K562 (cell line): ENCODE measurements around the gene PCSK1. TPM values are rescaled to one million over a fixed set of nuclear protein-coding genes. Genes with fewer than 3 reads are reported as not detected.

Experiments used
- ATAC-seq: fragments of 200-7000 bp; cut with Tn5 transposase; 3 replicates; pipeline ENCODE4 v1.9.1; 2020; ENCODE audit warnings: moderate library complexity
- BruUV-seq: library from RNA; stranded (reverse); fragments of 400-500 nt; replicated peaks from 2 replicates; lab custom pipeline; 2021; lab: Mats Ljungman, UMichigan
- CTCF ChIA-PET: fragments of 300-600 bp; formaldehyde crosslinking; extraction: SDS; loops from one replicate; lab custom pipeline; 2021; ENCODE audit warnings: low intra/inter-chr PET ratio; lab: Yijun Ruan, JAX
- POLR2A ChIA-PET: fragments of 300-600, 350-650 bp; sonication (Branson Sonifier 250); formaldehyde crosslinking; extraction: SDS; loops from one replicate; lab custom pipeline; 2021; ENCODE audit warnings: antibody characterized with exemption, inconsistent platforms; lab: Yijun Ruan, JAX
- DNase-seq, 4 experiments: peaks; one replicate each; pipeline versions ENCODE4 v3.0.0 to v3.0.0-alpha.2; 2011 to 2018; ENCODE audit warnings: low spot score in 3 of 4, mixed read lengths in 3 of 4; ENCODE audit errors: extremely low read depth in 1 of 4
- FAIRE-seq: peaks from 2 replicates; lab custom pipeline; 2011; peaks lifted over from hg19 to GRCh38; lab: Jason Lieb, UNC
- H2AFZ ChIP-seq: 2 replicates; pipeline ENCODE4 v1.6.0; 2011; ENCODE audit warnings: low read depth, low read length, control low read depth, inconsistent platforms
- H3K27ac ChIP-seq: fragments of 200-600 bp; 3 replicates; pipeline ENCODE4 v1.8.0; 2011; ENCODE audit warnings: low read depth, mild to moderate bottlenecking, control low read depth, inconsistent platforms, low read length, moderate library complexity, mixed read lengths; ENCODE audit errors: extremely low read depth
- H3K27me3 ChIP-seq, 2 experiments: fragments of 300-600 bp in 1 of 2; 2 replicates in 1 of 2; 3 replicates in 1 of 2; pipeline versions ENCODE4 v1.6.0 to v1.8.0; 2011; ENCODE audit warnings: inconsistent platforms in 2 of 2, low read length in 2 of 2, mild to moderate bottlenecking in 1 of 2, mixed read lengths in 1 of 2, moderate library complexity in 1 of 2; ENCODE audit not compliant: control insufficient read depth in 2 of 2, insufficient read depth in 2 of 2
- H3K36me3 ChIP-seq: fragments of 300-600 bp; 3 replicates; pipeline ENCODE4 v1.8.0; 2011; ENCODE audit warnings: mild to moderate bottlenecking, low read length, inconsistent platforms; ENCODE audit not compliant: control insufficient read depth, insufficient read depth
- H3K4me1 ChIP-seq, 2 experiments: fragments of 200-600 bp in 1 of 2; replicated peaks in 1 of 2; 2 replicates in 1 of 2; 3 replicates in 1 of 2; pipeline versions ENCODE4 v1.5.1 to v1.8.0; 2011; ENCODE audit warnings: inconsistent platforms in 2 of 2, low read length in 2 of 2, mild to moderate bottlenecking in 1 of 2, mixed read lengths in 1 of 2, moderate library complexity in 1 of 2; ENCODE audit not compliant: control insufficient read depth in 2 of 2, insufficient read depth in 2 of 2
- H3K4me2 ChIP-seq: 2 replicates; pipeline ENCODE4 v1.6.1; 2011; ENCODE audit warnings: low read length, control low read depth, inconsistent platforms, mixed read lengths; ENCODE audit not compliant: insufficient read depth
- H3K4me3 ChIP-seq: fragments of 200-600 bp; sonication (generic), shearing (Covaris generic); 2 replicates; pipeline ENCODE4 v1.5.1; 2016; ENCODE audit warnings: control low read depth, inconsistent platforms
- H3K79me2 ChIP-seq: fragments of 200-600 bp; 3 replicates; pipeline ENCODE4 v1.8.0; 2011; ENCODE audit warnings: low read length, inconsistent platforms; ENCODE audit not compliant: control insufficient read depth, insufficient read depth
- H3K9ac ChIP-seq, 2 experiments: 2 replicates each; pipeline versions ENCODE4 v1.6.0 to v1.6.1; 2011; ENCODE audit warnings: low read depth in 2 of 2, low read length in 2 of 2, control low read depth in 1 of 2, inconsistent platforms in 1 of 2, mild to moderate bottlenecking in 1 of 2, mixed read lengths in 1 of 2; ENCODE audit not compliant: insufficient read depth in 1 of 2
- H3K9me1 ChIP-seq: one replicate; pipeline ENCODE4 v1.6.0; 2011; ENCODE audit warnings: inconsistent platforms, mild to moderate bottlenecking, low read length, moderate library complexity; ENCODE audit not compliant: control insufficient read depth, insufficient read depth
- H3K9me3 ChIP-seq: replicated peaks from 2 replicates; pipeline ENCODE4 v1.5.1; 2011; ENCODE audit warnings: low read depth, low read length, inconsistent platforms; ENCODE audit not compliant: control insufficient read depth, insufficient read depth
- H4K20me1 ChIP-seq: replicated peaks from 2 replicates; pipeline ENCODE4 v1.6.1; 2011; ENCODE audit warnings: low read length, inconsistent platforms, mixed read lengths; ENCODE audit not compliant: control insufficient read depth, insufficient read depth
- AFF1 ChIP-seq, 2 experiments: fragments of 450-650 bp; IDR thresholded peaks; 2 replicates each; pipeline ENCODE4 v1.6.1; 2018; ENCODE audit warnings: mild to moderate bottlenecking in 2 of 2, low read depth in 1 of 2; ENCODE audit not compliant: partially characterized antibody in 2 of 2
- ARID1B ChIP-seq: fragments of 450-650 bp; IDR thresholded peaks from 2 replicates; pipeline ENCODE4 v1.6.1; 2016; ENCODE audit warnings: antibody characterized with exemption, mild to moderate bottlenecking, inconsistent platforms
- ATF4 ChIP-seq: fragments of 450-650 bp; formaldehyde crosslinking; IDR thresholded peaks from 2 replicates; pipeline ENCODE4 v1.4.0; 2022; ENCODE audit warnings: mild to moderate bottlenecking, moderate library complexity
- CHD2 ChIP-seq: IDR thresholded peaks from 2 replicates; pipeline ENCODE4 v1.6.1; 2011; ENCODE audit warnings: low read depth, low read length
- DNMT1 ChIP-seq: fragments of 450-650 bp; IDR thresholded peaks from 2 replicates; pipeline ENCODE4 v1.6.1; 2016; ENCODE audit warnings: antibody characterized with exemption, mild to moderate bottlenecking
- ELF2 ChIP-seq: fragments of 250-450 bp; sonication (Bioruptor Pico); IDR thresholded peaks from 2 replicates; pipeline ENCODE4 v1.5.0; 2021; ENCODE audit warnings: mild to moderate bottlenecking
- MLX ChIP-seq, 2 experiments: fragments of 450-650 bp in 1 of 2; sonication (generic) in 1 of 2; formaldehyde crosslinking; conservative IDR thresholded peaks; 2 replicates each; pipeline versions ENCODE4 v1.4.0 to v1.8.1; 2020 to 2022; ENCODE audit warnings: mild to moderate bottlenecking in 1 of 2, missing genetic modification reagents in 1 of 2
- MYC ChIP-seq, 2 experiments: fragments of 250-450 bp in 1 of 2; sonication (Bioruptor Pico) in 1 of 2; IDR thresholded peaks; 2 replicates each; pipeline versions ENCODE4 v1.5.1 to v1.6.1; 2012 to 2021; ENCODE audit warnings: low read depth in 2 of 2, borderline replicate concordance in 1 of 2, improper control_type of control experiment in 1 of 2, low read length in 1 of 2, mild to moderate bottlenecking in 1 of 2, moderate library complexity in 1 of 2
- NRF1 ChIP-seq, 2 experiments: fragments of 450-650 bp; IDR thresholded peaks in 1 of 2; conservative IDR thresholded peaks in 1 of 2; 2 replicates each; pipeline ENCODE4 v1.6.1; 2014; ENCODE audit warnings: mild to moderate bottlenecking in 2 of 2
- SFPQ ChIP-seq: fragments of 200-400 bp; formaldehyde crosslinking; IDR thresholded peaks from 2 replicates; pipeline ENCODE4 v1.6.1; 2017; ENCODE audit warnings: mild to moderate bottlenecking, low read depth, low read length, moderate library complexity
- SUPT5H ChIP-seq: fragments of 450-650 bp; IDR thresholded peaks from 2 replicates; pipeline ENCODE4 v1.6.1; 2016
- TAF9B ChIP-seq: fragments of 450-650 bp; IDR thresholded peaks from 2 replicates; pipeline ENCODE4 v1.6.1; 2018; ENCODE audit warnings: mild to moderate bottlenecking; ENCODE audit not compliant: partially characterized antibody
- ZBTB1 ChIP-seq: sonication (generic); formaldehyde crosslinking; IDR thresholded peaks from 2 replicates; pipeline ENCODE4 v1.8.1; 2023; ENCODE audit warnings: missing genetic modification reagents, low read depth, mild to moderate bottlenecking, borderline replicate concordance
- WGBS: fragments of 100-300 bp; shearing (Covaris generic); methylation state at CpG from one replicate; pipeline ENCODE4 v1.1.6; 2016; ENCODE audit warnings: low coverage, mixed read lengths; ENCODE audit not compliant: insufficient coverage; ENCODE audit errors: missing lambda C conversion rate; 5-methylcytosine and 5-hydroxymethylcytosine counted together
- in situ Hi-C: fragments of 300-500 bp; cut with MboI; formaldehyde crosslinking; loops from 4 replicates; pipeline ENCODE4 v1.15.0; 2018; ENCODE audit warnings: inconsistent platforms, mixed read lengths
- intact Hi-C: fragments of 100-400 bp; cut with micrococcal nuclease; formaldehyde crosslinking; loops from 2 replicates; pipeline ENCODE4 v1.14.2; 2022
- polyA plus RNA-seq, 8 experiments: library from polyadenylated mRNA; depleted of rRNA in 4 of 8; stranded (reverse) in 5 of 8; unstranded in 3 of 8; fragments of >200 nt; fragmentation: Nextera tagmentation in 2 of 8; fragmentation: Illumina TruSeq in 1 of 8; extraction: Ambion mirVana in 2 of 8; extraction: Trizol in 1 of 8; gene quantifications; 2 replicates each; pipeline versions ENCODE4 v1.2.1 to v1.2.3, GENCODE V29; 2011 to 2014; ENCODE audit warnings: inconsistent platforms in 1 of 8, missing spikeins in 1 of 8
- total RNA-seq, 7 experiments: library from RNA; depleted of rRNA in 6 of 7; stranded (reverse); fragments of >200 nt in 6 of 7; fragmentation: Illumina TruSeq in 2 of 7; extraction: Trizol in 2 of 7; gene quantifications; 2 replicates each; pipeline versions ENCODE4 v1.2.1 to v1.2.3, GENCODE V29; 2011 to 2021; ENCODE audit warnings: low replicate concordance in 1 of 7

PCSK1 gene
- total and polyA plus RNA-seq, 9 of the 15 experiments (the other 6 are each of a cell fraction or from before 2014, with no cell fraction given), result not detected

DNA sequence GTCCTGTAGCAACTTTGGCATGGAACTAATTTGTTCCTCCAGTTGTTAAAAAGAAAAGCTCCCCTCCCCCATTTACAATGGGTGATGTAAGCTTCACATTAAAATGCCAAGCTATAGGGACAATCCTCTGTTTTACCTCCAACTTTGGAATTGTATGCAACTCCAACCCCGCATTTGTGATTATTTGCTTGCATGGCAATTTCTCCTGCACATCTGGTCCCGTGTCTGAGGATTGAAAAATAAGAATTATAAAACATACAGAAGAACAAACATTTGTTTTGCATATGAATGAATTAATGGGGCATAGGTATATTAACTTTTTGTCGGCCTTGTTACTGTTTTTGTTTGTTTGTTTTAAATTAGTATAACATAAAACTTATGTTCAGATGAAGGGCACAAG is 17.2 kb downstream of the PCSK1 start (continued):
- TF ChIP-seq SUPT5H (no peak), MLX (CRISPR knock-in tag; conservative IDR thresholded peaks at IDR 0.05) (no peak), ARID1B (no peak), MYC (IDR thresholded peaks at IDR 0.05; ENCODE audit: low read depth, low read length) (no peak), MYC (CRISPR knock-in tag; IDR thresholded peaks at IDR 0.05; ENCODE audit: borderline replicate concordance, low read depth) (no peak), TAF9B (no peak), ATF4 (CRISPR knock-in tag) (no peak), ZBTB1 (CRISPR knock-in tag) (no peak)

DNA sequence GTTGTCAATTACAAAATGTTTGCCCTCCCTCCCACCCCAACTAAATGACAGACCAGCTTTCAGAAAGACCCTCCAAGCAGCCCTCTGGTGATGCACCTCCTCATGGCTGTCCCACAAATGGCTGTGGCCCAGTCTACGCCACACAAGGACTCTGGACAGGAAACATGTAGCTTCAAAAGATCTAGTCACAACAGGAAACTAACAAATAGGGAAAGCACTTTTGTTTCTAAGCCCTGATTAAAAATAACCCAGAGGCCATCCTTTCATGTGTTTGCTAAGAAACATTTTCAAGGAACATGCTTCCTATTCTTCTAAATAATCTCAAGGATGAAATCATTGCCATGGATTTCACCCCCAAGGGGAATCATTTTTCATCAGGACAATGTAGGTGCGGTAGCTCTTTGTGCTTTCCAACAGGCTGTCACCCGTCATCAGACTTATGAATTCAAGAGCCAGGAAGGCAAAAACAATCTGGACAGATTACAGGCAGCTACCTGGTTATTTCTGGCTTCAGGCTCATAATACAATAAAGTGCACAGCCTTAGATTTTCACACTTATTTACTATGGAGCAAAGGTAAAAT is 20.1 kb downstream of the PCSK1 start:
- BruUV-seq, result no TSS peak
- TF ChIP-seq SFPQ (no peak), AFF1 (IDR thresholded peaks at IDR 0.05; ENCODE audit: low read depth in 1 of 2, partially characterized antibody in 2 of 2) (no peak), CHD2 (no peak), ELF2 (no peak), NRF1 (conservative IDR thresholded peaks at IDR 0.05 in 1 of 2, IDR thresholded peaks at IDR 0.05 in 1 of 2) (no peak), DNMT1 (no peak)

More for the DNA sequence above, 20.1 kb downstream of the PCSK1 start:
- in situ Hi-C loops (no loop called here), intact Hi-C loops (no loop called here)
- ATAC-seq, result no peak
- Histone ChIP-seq H3K4me3 (no peak overlapping the region), H3K27me3 (peaks cover 5 to 7% of the 10 kb centered on the region in 2 experiments; a peak in 1 of 5 replicates), H4K20me1 (no peaks in the 10 kb centered on the region; the same call in 1 of the 2 replicates), H3K4me1 (no peaks in the 10 kb centered on the region), H3K27ac (no peak overlapping the region), H3K79me2 (no peaks in the 10 kb centered on the region), H3K9me3 (no peaks in the 10 kb centered on the region), H3K4me2 (no peak overlapping the region), H3K9me1 (no peaks in the 10 kb centered on the region), H3K9ac (no peak overlapping the region), H2AFZ (no peak overlapping the region), H3K36me3 (no peaks in the 10 kb centered on the region)
- POLR2A ChIA-PET, result no interaction called here
- FAIRE-seq, result no peak
- WGBS, result 0% methylated on average over 3 of the region's 3 CpGs
- no peak for DNase-seq
- CTCF ChIA-PET, result no interaction called here
